Raji (cell line): ENCODE results near the gene MAPK8IP3.

Experiments used
- POLR2A ChIP-seq: IDR thresholded peaks from 2 replicates; pipeline ENCODE4 v1.6.1; 2011; ENCODE audit warnings: low read depth, low read length, control low read depth; ENCODE audit not compliant: insufficient read depth

The MAPK8IP3 gene

GRCh38 chr16:1721372-1721771, 15.4 kb downstream of the MAPK8IP3 start:
- no peak for TF ChIP-seq POLR2A

- TF ChIP-seq POLR2A = no peak
These were observed 17.6 kb downstream of the MAPK8IP3 start for GRCh38 chr16:1723450-1724147.

GRCh38 chr16:1724491-1724890, 18.5 kb downstream of the MAPK8IP3 start:
- TF ChIP-seq POLR2A = no peak

GRCh38 chr16:1726661-1727502, 20.9 kb downstream of the MAPK8IP3 start:
- no peak for TF ChIP-seq POLR2A

GRCh38 chr16:1727651-1728624, 21.9 kb downstream of the MAPK8IP3 start:
- no peak for TF ChIP-seq POLR2A

- TF ChIP-seq POLR2A = no peak
These were observed 23.0 kb downstream of the MAPK8IP3 start for GRCh38 chr16:1729026-1729425.

- no peak for TF ChIP-seq POLR2A
These were observed 23.4 kb downstream of the MAPK8IP3 start for GRCh38 chr16:1729445-1729844.

GRCh38 chr16:1731073-1731472, 25.1 kb downstream of the MAPK8IP3 start:
- no peak for TF ChIP-seq POLR2A

- TF ChIP-seq POLR2A = no peak
These were observed 25.6 kb downstream of the MAPK8IP3 start for GRCh38 chr16:1731603-1732002.

- TF ChIP-seq POLR2A = no peak
These were observed 26.1 kb downstream of the MAPK8IP3 start for GRCh38 chr16:1732071-1732470.

GRCh38 chr16:1734123-1734522, 28.1 kb downstream of the MAPK8IP3 start:
- no peak for TF ChIP-seq POLR2A

GRCh38 chr16:1734816-1735215, 28.8 kb downstream of the MAPK8IP3 start:
- no peak for TF ChIP-seq POLR2A

GRCh38 chr16:1740234-1740633, 34.2 kb downstream of the MAPK8IP3 start:
- no peak for TF ChIP-seq POLR2A

GRCh38 chr16:1740781-1741490, 34.9 kb downstream of the MAPK8IP3 start:
- no peak for TF ChIP-seq POLR2A
